Activated CD8-positive, alpha-beta T cell treated with anti-CD3 and anti-CD28 coated beads for 36 hours (primary cell): ENCODE data around the gene OSM. TPM values are rescaled to one million over a fixed set of nuclear protein-coding genes. Genes with fewer than 3 reads are reported as not detected.

Experiments
- ATAC-seq: fragments of 200-7000 bp; cut with Tn5 transposase; one replicate; pipeline ENCODE4 v1.10.0; 2021; ENCODE audit warnings: mild to moderate bottlenecking, moderate library complexity
- CTCF ChIA-PET: fragments of 350-600 bp; sonication (Branson Sonifier 250); formaldehyde crosslinking; loops from one replicate; lab custom pipeline; 2021; ENCODE audit warnings: antibody characterized with exemption; lab: Charles Lee
- POLR2A ChIA-PET: fragments of 350-600 bp; sonication (Branson Sonifier 250); formaldehyde crosslinking; loops from one replicate; lab custom pipeline; 2021; ENCODE audit warnings: antibody characterized with exemption; lab: Charles Lee
- DNase-seq: peaks from one replicate; pipeline ENCODE4 v3.0.0-alpha.2; 2020
- H3K27ac Mint-ChIP-seq: one replicate; pipeline ENCODE4 v1.8.0; 2021; ENCODE audit warnings: mild to moderate bottlenecking, mixed read lengths
- H3K27me3 Mint-ChIP-seq: one replicate; pipeline ENCODE4 v1.8.0; 2021; ENCODE audit warnings: mixed read lengths
- H3K36me3 Mint-ChIP-seq: one replicate; pipeline ENCODE4 v1.8.0; 2021; ENCODE audit warnings: low read depth, mixed read lengths
- H3K4me1 Mint-ChIP-seq: one replicate; pipeline ENCODE4 v1.8.0; 2021; ENCODE audit warnings: low read depth, mixed read lengths
- H3K4me3 Mint-ChIP-seq: one replicate; pipeline ENCODE4 v1.8.0; 2021; ENCODE audit warnings: mild to moderate bottlenecking, moderate library complexity, mixed read lengths
- H3K9me3 Mint-ChIP-seq: one replicate; pipeline ENCODE4 v1.8.0; 2021; ENCODE audit warnings: mixed read lengths
- CTCF ChIP-seq: fragments of 200-600 bp; IDR thresholded peaks from one replicate; pipeline ENCODE4 v1.8.0; 2022; ENCODE audit warnings: antibody characterized with exemption, mild to moderate bottlenecking
- intact Hi-C: fragments of 100-400 bp; cut with micrococcal nuclease; formaldehyde crosslinking; loops from one replicate; pipeline ENCODE4 v1.10.0; 2022
- total RNA-seq, 2 experiments: library from RNA; stranded (reverse); gene quantifications; one replicate each; pipeline ENCODE4 v1.2.3, GENCODE V29; 2021

The OSM gene
- total RNA-seq, 2 experiments from 2014 or later: 44.3 to 45.7 TPM

- Mint-ChIP-seq H3K9me3 (no peaks in the 10 kb centered on the region), H3K27ac (no peak overlapping the region), H3K4me1 (peaks cover 36% of the 10 kb centered on the region), H3K36me3 (no peaks in the 10 kb centered on the region), H3K4me3 (no peak overlapping the region), H3K27me3 (no peaks in the 10 kb centered on the region)
- ATAC-seq (no peak), DNase-seq (no peak)
- no peak for TF ChIP-seq CTCF
- intact Hi-C loops: loop anchor here (10.0 kb wide), 1 partner anchor 176 kb away; no protein-coding TSS in a partner anchor
- ChIA-PET POLR2A (interaction anchor here (1.0 to 3.8 kb wide), 2 partner anchors 17 to 146 kb away, joined by 4 to 14 read pairs; no protein-coding TSS in a partner anchor), CTCF (interaction anchor here (0.7 to 5.0 kb wide), 13 partner anchors 8 to 180 kb away, joined by 3 to 18 read pairs (median 4); partner anchors contain the start of genes CASTOR1 and RNF215)
Observed at GRCh38 chr22:30280505-30280904, 13.9 kb upstream of the OSM start.

- ChIA-PET CTCF (interaction anchor here (0.7 to 5.0 kb wide), 15 partner anchors 8 to 179 kb away, joined by 3 to 18 read pairs (median 4); partner anchors contain the start of genes CASTOR1 and RNF215), POLR2A (interaction anchor here (0.7 to 3.8 kb wide), 5 partner anchors 9 to 147 kb away, joined by 3 to 14 read pairs (median 4); no protein-coding TSS in a partner anchor)
- TF ChIP-seq CTCF: no peak
- peaks cover 42% of the 10 kb centered on the region for H3K4me1 Mint-ChIP-seq
- no peak overlapping the region for H3K27ac Mint-ChIP-seq
- H3K4me3 Mint-ChIP-seq: no peak overlapping the region
- no peak for ATAC-seq
- intact Hi-C loops: loop anchor here (10.0 kb wide), 1 partner anchor 175 kb away; no protein-coding TSS in a partner anchor
- no peaks in the 10 kb centered on the region for H3K9me3 Mint-ChIP-seq
- DNase-seq: no peak
- no peaks in the 10 kb centered on the region for H3K27me3 Mint-ChIP-seq
- no peaks in the 10 kb centered on the region for H3K36me3 Mint-ChIP-seq
Observed at GRCh38 chr22:30279932-30280331, 13.3 kb upstream of the OSM start.

- peaks cover 48% of the 10 kb centered on the region for H3K4me1 Mint-ChIP-seq
- no peak for DNase-seq
Observed at GRCh38 chr22:30279046-30279788, 12.6 kb upstream of the OSM start.

GRCh38 chr22:30277547-30278344 is 11.1 kb upstream of the OSM start:
- H3K9me3 Mint-ChIP-seq: no peaks in the 10 kb centered on the region
- no peaks in the 10 kb centered on the region for H3K27me3 Mint-ChIP-seq
- H3K4me1 Mint-ChIP-seq: peaks cover 46% of the 10 kb centered on the region
- no peaks in the 10 kb centered on the region for H3K36me3 Mint-ChIP-seq
- CTCF ChIA-PET: interaction anchor here (1.0 to 5.0 kb wide), 5 partner anchors 10 to 170 kb away, joined by 3 to 18 read pairs (median 4); no protein-coding TSS in a partner anchor
- no peak overlapping the region for H3K27ac Mint-ChIP-seq
- intact Hi-C loops: no loop called here
- POLR2A ChIA-PET: interaction anchor here (1.1 to 3.8 kb wide), 3 partner anchors 8 to 14 kb away, joined by 3 to 14 read pairs (median 4); no protein-coding TSS in a partner anchor
- DNase-seq (no peak), ATAC-seq (no peak)
- no peak for TF ChIP-seq CTCF
- no peak overlapping the region for H3K4me3 Mint-ChIP-seq

More at GRCh38 chr22:30279046-30279788, 12.6 kb upstream of the OSM start:
- H3K4me3 Mint-ChIP-seq: no peak overlapping the region
- H3K9me3 Mint-ChIP-seq: no peaks in the 10 kb centered on the region
- H3K27ac Mint-ChIP-seq: no peak overlapping the region
- ChIA-PET POLR2A (interaction anchor here (0.8 to 3.8 kb wide), 4 partner anchors 8 to 147 kb away, joined by 4 to 14 read pairs (median 4); no protein-coding TSS in a partner anchor), CTCF (interaction anchor here (1.2 to 5.0 kb wide), 9 partner anchors 9 to 171 kb away, joined by 3 to 18 read pairs (median 4); partner anchors contain the start of gene CASTOR1)
- H3K27me3 Mint-ChIP-seq: no peaks in the 10 kb centered on the region
- H3K36me3 Mint-ChIP-seq: no peaks in the 10 kb centered on the region
- no peak for ATAC-seq
- TF ChIP-seq CTCF: no peak
- intact Hi-C loops: no loop called here
